ENCODE measurements around the gene ZMYND12. TPM values are rescaled to one million over a fixed set of nuclear protein-coding genes. Genes with fewer than 3 reads are reported as not detected.

The ZMYND12 gene
- total and polyA plus RNA-seq, 2 of the 4 experiments (the other 2 are of a cell fraction): under 0.01 to 0.03 TPM

GRCh38 chr1:42456754-42457089 lies 900 bp upstream of the ZMYND12 start:
- peak overlapping the region; percentile 55 for H2BK5ac ChIP-seq (ENCODE audit: low read depth, low read length, poor library complexity, severe bottlenecking)
- H4K5ac ChIP-seq (ENCODE audit: low read depth, low read length): peak overlapping the region; percentile 95
- H3K9ac ChIP-seq (ENCODE audit: low read depth, low read length): peak overlapping the region; percentile 78
- TF ChIP-seq BHLHE40 (IDR thresholded peaks at IDR 0.05; ENCODE audit: low read depth, low read length) (no peak), CHD1 (IDR thresholded peaks at IDR 0.05; ENCODE audit: low read depth, low read length) (no peak)
- H4K8ac ChIP-seq (ENCODE audit: low read depth in 2 of 2, low read length in 2 of 2): peak overlapping the region; percentile 99 to 100
- H3K79me1 ChIP-seq (ENCODE audit: low read depth in 1 of 2, low read length in 2 of 2): peaks cover 7 to 16% of the 10 kb centered on the region in 2 experiments
- peaks cover 5% of the 10 kb centered on the region for H3K4me1 ChIP-seq (ENCODE audit: control insufficient read depth, insufficient read depth, low read length)
- no peaks in the 10 kb centered on the region for H4K20me1 ChIP-seq (ENCODE audit: insufficient read depth, low read length)
- dilution Hi-C loops (cut with HindIII; ENCODE audit: low sequenced_read_pairs, unreplicated experiment): no loop called here
- peak overlapping the region; percentile 93 for H2AK9ac ChIP-seq (replicated peaks; ENCODE audit: low read depth, low read length, poor library complexity)
- 0 out of 2 replicates have a peak, but pooled peaks cover 7% of the 10 kb centered on the region for H3K9me1 ChIP-seq (ENCODE audit: insufficient read depth, low read length)
- CTCF ChIA-PET: no interaction called here
- H3K36me3 ChIP-seq (ENCODE audit: control insufficient read depth, insufficient read depth, low read length): no peaks in the 10 kb centered on the region
- H2AFZ ChIP-seq (replicated peaks; ENCODE audit: low read length, poor library complexity): peak overlapping the region; percentile 100
- H3K4ac ChIP-seq (ENCODE audit: low read depth, low read length): peak overlapping the region; percentile 69
- 15% methylated on average over 6 of the region's 23 CpGs; no CpG with 5 or more reads in 1 of the 2 experiments for WGBS, 2 experiments (ENCODE audit: extremely low coverage in 2 of 2, insufficient read length in 1 of 2)
- H3K14ac ChIP-seq (replicated peaks; ENCODE audit: low read depth, low read length): peak overlapping the region; percentile 90
- POLR2A ChIA-PET (ENCODE audit: unreplicated experiment): interaction anchor here (0.6 kb wide), 1 partner anchor 82 kb away, joined by 3 read pairs; no protein-coding TSS in a partner anchor
- no peak overlapping the region for H2BK20ac ChIP-seq (ENCODE audit: low read depth, low read length)
- intact Hi-C loops (cut with micrococcal nuclease): loop anchor here (2.0 kb wide), 2 partner anchors 122 to 280 kb away; partner anchors contain the start of gene FOXJ3
- no peaks in the 10 kb centered on the region for H3K27me3 ChIP-seq (ENCODE audit: control insufficient read depth, insufficient read depth, low read length)
- H2AK5ac ChIP-seq (ENCODE audit: low read depth, low read length): peak overlapping the region; percentile 32
- H3K27ac ChIP-seq (ENCODE audit: insufficient read depth, low read length): peak overlapping the region; percentile 67
- H4K91ac ChIP-seq (ENCODE audit: insufficient read depth, low read depth, low read length): peak overlapping the region; percentile 88
- DNase-seq (peak; percentile 50), ATAC-seq (ENCODE audit: low read depth) (peak; percentile 74)
- H3K4me2 ChIP-seq (ENCODE audit: low read depth, low read length): peak overlapping the region; percentile 86
- peak overlapping the region; percentile 45; the same call in 1 of the 2 replicates for H3K56ac ChIP-seq (ENCODE audit: extremely low read depth, insufficient read depth, low read length)
- no peaks in the 10 kb centered on the region for H3K9me3 ChIP-seq (ENCODE audit: control insufficient read depth, insufficient read depth, low read length)
- H3K4me3 ChIP-seq (ENCODE audit: insufficient read depth, low read depth, low read length): peak overlapping the region; percentile 68
- in situ Hi-C loops (cut with MboI; ENCODE audit: low sequenced_read_pairs): no loop called here
- peak overlapping the region; percentile 72; the same call in 1 of the 2 replicates for H3K23ac ChIP-seq (ENCODE audit: low read depth, low read length)
- H2BK15ac ChIP-seq (ENCODE audit: low read depth, low read length): no peak overlapping the region
- peak overlapping the region; percentile 32; the same call in 1 of the 2 replicates for H2BK120ac ChIP-seq (ENCODE audit: low read depth, low read length)
- H3K18ac ChIP-seq (ENCODE audit: low read depth, low read length): peak overlapping the region; percentile 36; the same call in 1 of the 2 replicates
- BruUV-seq (replicated peaks): no TSS peak

Data from IMR-90 (cell line).